IMR-90 (cell line): ENCODE data around the gene ZNF778. TPM values are rescaled to one million over a fixed set of nuclear protein-coding genes. Genes with fewer than 3 reads are reported as not detected.

Source experiments
- ATAC-seq: fragments of 200-7000 bp; cut with Tn5 transposase; 2 replicates; pipeline ENCODE4 v1.9.1; 2020; ENCODE audit warnings: low read depth, mild to moderate bottlenecking, moderate library complexity
- BruUV-seq: library from RNA; stranded (reverse); fragments of 400-500 nt; replicated peaks from 2 replicates; lab custom pipeline; 2021; lab: Mats Ljungman, UMichigan
- CTCF ChIA-PET: fragments of 300-600 bp; formaldehyde crosslinking; extraction: SDS; loops from one replicate; lab custom pipeline; 2021; ENCODE audit warnings: antibody characterized with exemption; lab: Yijun Ruan, JAX
- POLR2A ChIA-PET: fragments of 300-600 bp; sonication (Branson Sonifier 250); formaldehyde crosslinking; loops from one replicate; lab custom pipeline; 2022; ENCODE audit warnings: antibody characterized with exemption; ENCODE audit not compliant: unreplicated experiment; lab: Charles Lee
- DNase-seq: peaks from one replicate; pipeline ENCODE4 v3.0.0; 2013
- H2AFZ ChIP-seq: replicated peaks from 2 replicates; pipeline ENCODE3; 2013; ENCODE audit warnings: low read length, mild to moderate bottlenecking; ENCODE audit not compliant: poor library complexity
- H2AK5ac ChIP-seq: 2 replicates; pipeline ENCODE4 v1.6.1; 2013; ENCODE audit warnings: low read depth, low read length, inconsistent platforms
- H2AK9ac ChIP-seq: replicated peaks from 2 replicates; pipeline ENCODE3; 2013; ENCODE audit warnings: mild to moderate bottlenecking, low read depth, low read length, moderate library complexity; ENCODE audit not compliant: poor library complexity
- H2BK120ac ChIP-seq: 2 replicates; pipeline ENCODE4 v1.6.1; 2013; ENCODE audit warnings: low read depth, low read length, inconsistent platforms
- H2BK15ac ChIP-seq: 3 replicates; pipeline ENCODE4 v1.6.1; 2013; ENCODE audit warnings: low read depth, low read length, inconsistent platforms
- H2BK20ac ChIP-seq: 2 replicates; pipeline ENCODE4 v1.6.1; 2013; ENCODE audit warnings: low read depth, mild to moderate bottlenecking, inconsistent platforms, low read length, moderate library complexity
- H2BK5ac ChIP-seq: 2 replicates; pipeline ENCODE4 v1.6.1; 2013; ENCODE audit warnings: mild to moderate bottlenecking, low read depth, low read length, inconsistent platforms; ENCODE audit not compliant: poor library complexity, severe bottlenecking
- H3K14ac ChIP-seq: replicated peaks from 2 replicates; pipeline ENCODE4 v1.6.1; 2013; ENCODE audit warnings: low read depth, low read length, inconsistent platforms
- H3K18ac ChIP-seq: 2 replicates; pipeline ENCODE4 v1.6.1; 2013; ENCODE audit warnings: low read depth, low read length, control low read depth
- H3K23ac ChIP-seq: 2 replicates; pipeline ENCODE4 v1.6.1; 2013; ENCODE audit warnings: low read depth, low read length, inconsistent platforms
- H3K27ac ChIP-seq: 2 replicates; pipeline ENCODE4 v1.5.1; 2013; ENCODE audit warnings: mild to moderate bottlenecking, control low read depth, low read length; ENCODE audit not compliant: insufficient read depth
- H3K27me3 ChIP-seq: 2 replicates; pipeline ENCODE4 v1.6.1; 2013; ENCODE audit warnings: low read length; ENCODE audit not compliant: control insufficient read depth, insufficient read depth
- H3K36me3 ChIP-seq: 2 replicates; pipeline ENCODE4 v1.6.1; 2013; ENCODE audit warnings: low read length, mixed read lengths; ENCODE audit not compliant: control insufficient read depth, insufficient read depth
- H3K4ac ChIP-seq: 2 replicates; pipeline ENCODE4 v1.6.1; 2013; ENCODE audit warnings: low read depth, low read length, inconsistent platforms
- H3K4me1 ChIP-seq: 2 replicates; pipeline ENCODE4 v1.6.1; 2013; ENCODE audit warnings: low read length, mixed read lengths; ENCODE audit not compliant: control insufficient read depth, insufficient read depth
- H3K4me2 ChIP-seq: 2 replicates; pipeline ENCODE4 v1.6.1; 2013; ENCODE audit warnings: low read depth, mild to moderate bottlenecking, control low read depth, low read length, moderate library complexity
- H3K4me3 ChIP-seq: 2 replicates; pipeline ENCODE4 v1.5.1; 2013; ENCODE audit warnings: low read depth, mild to moderate bottlenecking, control low read depth, low read length, moderate library complexity; ENCODE audit not compliant: insufficient read depth
- H3K56ac ChIP-seq: 2 replicates; pipeline ENCODE4 v1.6.1; 2013; ENCODE audit warnings: low read length, inconsistent platforms; ENCODE audit not compliant: insufficient read depth; ENCODE audit errors: extremely low read depth
- H3K79me1 ChIP-seq, 2 experiments: 2 replicates each; pipeline ENCODE4 v1.6.1; 2013; ENCODE audit warnings: low read length in 2 of 2, inconsistent platforms in 1 of 2, low read depth in 1 of 2
- H3K9ac ChIP-seq: 2 replicates; pipeline ENCODE4 v1.6.1; 2013; ENCODE audit warnings: low read depth, low read length, control low read depth
- H3K9me1 ChIP-seq: 2 replicates; pipeline ENCODE4 v1.6.1; 2013; ENCODE audit warnings: low read length, inconsistent platforms; ENCODE audit not compliant: insufficient read depth
- H3K9me3 ChIP-seq: 2 replicates; pipeline ENCODE4 v1.6.1; 2013; ENCODE audit warnings: low read length; ENCODE audit not compliant: control insufficient read depth, insufficient read depth
- H4K20me1 ChIP-seq: 2 replicates; pipeline ENCODE4 v1.6.1; 2013; ENCODE audit warnings: low read length, inconsistent platforms; ENCODE audit not compliant: insufficient read depth
- H4K5ac ChIP-seq: 2 replicates; pipeline ENCODE4 v1.6.1; 2013; ENCODE audit warnings: mild to moderate bottlenecking, low read depth, low read length, control low read depth
- H4K8ac ChIP-seq, 2 experiments: 2 replicates each; pipeline ENCODE4 v1.6.1; 2013; ENCODE audit warnings: low read depth in 2 of 2, low read length in 2 of 2, control low read depth in 1 of 2, inconsistent platforms in 1 of 2
- H4K91ac ChIP-seq: 2 replicates; pipeline ENCODE4 v1.6.1; 2013; ENCODE audit warnings: low read depth, low read length, inconsistent platforms; ENCODE audit not compliant: insufficient read depth
- BHLHE40 ChIP-seq: fragments of 150-350 bp; IDR thresholded peaks from 2 replicates; pipeline ENCODE4 v1.6.1; 2016; ENCODE audit warnings: mild to moderate bottlenecking, low read depth, low read length
- CEBPB ChIP-seq: IDR thresholded peaks from 2 replicates; pipeline ENCODE4 v1.6.1; 2012; ENCODE audit warnings: low read depth, low read length, improper control_type of control experiment
- WGBS, 2 experiments: methylation state at CpG; one replicate each; pipeline versions ENCODE4 v1.1.5 to v1.1.7; 2013; ENCODE audit warnings: missing lambda C conversion rate in 2 of 2; ENCODE audit not compliant: insufficient read length in 1 of 2; ENCODE audit errors: extremely low coverage in 2 of 2; 5-methylcytosine and 5-hydroxymethylcytosine counted together
- dilution Hi-C: fragments of 300-500 bp; cut with HindIII; formaldehyde crosslinking; loops from one replicate; pipeline ENCODE4 v1.14.3; 2018; ENCODE audit warnings: low sequenced_read_pairs; ENCODE audit not compliant: unreplicated experiment
- in situ Hi-C: fragments of 300-500 bp; cut with MboI; formaldehyde crosslinking; loops from 3 replicates; pipeline ENCODE4 v1.14.3; 2019; ENCODE audit warnings: low sequenced_read_pairs, inconsistent platforms, mixed read lengths
- intact Hi-C: fragments of 100-400 bp; cut with micrococcal nuclease; formaldehyde crosslinking; loops from 2 replicates; pipeline ENCODE4 v1.10.0; 2022
- polyA plus RNA-seq, 3 experiments: library from polyadenylated mRNA; depleted of rRNA; stranded (reverse); fragments of >200 nt; gene quantifications; 2 replicates each; pipeline ENCODE4 v1.2.3, GENCODE V29; 2012; ENCODE audit warnings: low replicate concordance in 1 of 3
- total RNA-seq: library from RNA; depleted of rRNA; stranded (reverse); fragments of >200 nt; gene quantifications from 2 replicates; pipeline ENCODE4 v1.2.3, GENCODE V29; 2012

The ZNF778 gene
- total and polyA plus RNA-seq, 2 of the 4 experiments (the other 2 are of a cell fraction), result 5.6 to 9.9 TPM

- in situ Hi-C loops (no loop called here), dilution Hi-C loops (no loop called here), intact Hi-C loops (no loop called here)
- H3K36me3 ChIP-seq, result peaks cover 68% of the 10 kb centered on the region
- CTCF ChIA-PET, result no interaction called here
- POLR2A ChIA-PET, result no interaction called here
- no peak overlapping the region for H3K4me2 ChIP-seq
- H4K8ac ChIP-seq, result no peak overlapping the region
- 100% methylated on average over 11 of the region's 19 CpGs; no CpG with 5 or more reads in 1 of the 2 experiments for WGBS, 2 experiments
- H4K91ac ChIP-seq, result no peak overlapping the region
- no peak overlapping the region for H2AK9ac ChIP-seq
- no peak overlapping the region for H3K4me3 ChIP-seq
- H3K9me1 ChIP-seq, result peaks cover 4% of the 10 kb centered on the region; the same call in 1 of the 2 replicates
- no peak overlapping the region for H3K56ac ChIP-seq
- H3K14ac ChIP-seq, result no peak overlapping the region
- H3K4me1 ChIP-seq, result no peaks in the 10 kb centered on the region
- no peak for ATAC-seq
- TF ChIP-seq CEBPB, result no peak
- no peak for TF ChIP-seq BHLHE40
- no peak overlapping the region for H4K5ac ChIP-seq
- no peak overlapping the region for H2BK20ac ChIP-seq
- no peak overlapping the region for H2BK5ac ChIP-seq
- H2AK5ac ChIP-seq, result no peak overlapping the region
- peaks cover 25% of the 10 kb centered on the region for H4K20me1 ChIP-seq
- no peak overlapping the region for H3K4ac ChIP-seq
- H3K9ac ChIP-seq, result no peak overlapping the region
- H3K18ac ChIP-seq, result no peak overlapping the region
- H3K79me1 ChIP-seq, result peaks cover 15 to 58% of the 10 kb centered on the region in 2 experiments
- H2BK120ac ChIP-seq, result no peak overlapping the region
- DNase-seq, result no peak
- no peaks in the 10 kb centered on the region for H3K27me3 ChIP-seq
- no peak overlapping the region for H2BK15ac ChIP-seq
- no peak overlapping the region for H3K27ac ChIP-seq
- H3K23ac ChIP-seq, result no peak overlapping the region
- no peaks in the 10 kb centered on the region for H3K9me3 ChIP-seq
- H2AFZ ChIP-seq, result no peak overlapping the region
- BruUV-seq, result no TSS peak
Measured at GRCh38 chr16:89268585-89268984, 51.1 kb downstream of the ZNF778 start.
